ENCODE measurements around the gene SPTLC2.
A peak's percentile ranks its signal among the peaks of the same experiment; 100 is the strongest.

The SPTLC2 gene

DNA sequence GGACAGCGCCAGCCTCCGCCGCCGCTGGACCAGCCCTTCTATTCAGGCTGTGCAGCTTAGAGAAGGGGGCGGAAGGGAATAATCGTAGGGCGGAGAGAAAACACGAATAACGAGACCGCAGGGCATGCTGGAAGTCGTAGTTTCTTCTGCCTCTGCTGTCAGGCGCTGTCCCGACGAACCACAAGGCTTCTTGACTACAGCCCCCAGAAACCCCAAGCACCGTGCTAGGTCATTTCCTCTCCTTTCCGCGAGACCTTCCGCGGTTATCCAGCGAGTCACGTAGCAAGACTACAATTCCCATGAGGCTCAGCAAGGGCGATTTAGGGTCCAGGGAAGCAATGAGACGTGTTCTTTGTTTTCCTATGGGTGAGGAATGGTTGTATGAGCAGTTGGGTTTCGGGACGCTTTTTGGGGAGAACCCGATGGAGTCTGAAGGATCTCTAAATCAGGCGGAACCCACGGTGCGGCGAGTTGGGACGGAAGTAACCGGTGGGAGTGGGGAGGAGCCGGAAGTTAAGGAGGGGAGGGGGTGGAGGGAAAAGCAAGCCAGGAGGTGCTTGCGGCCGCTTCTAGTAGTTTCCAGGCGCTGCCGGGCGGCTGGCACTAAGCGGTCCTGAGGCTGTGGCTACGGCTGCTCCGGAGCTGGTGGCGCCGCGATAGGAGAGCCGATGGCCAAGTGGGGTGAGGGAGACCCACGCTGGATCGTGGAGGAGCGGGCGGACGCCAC lies 158.8 kb downstream of the SPTLC2 start, which contains the start of the genes AHSA1 and VIPAS39:
Gene AHSA1 (plus strand): TSS at position 572 of the 727 bp plus-strand sequence. CDS start 97 bp downstream, at position 669.
Gene VIPAS39 (minus strand): TSS at position 80 of the 727 bp plus-strand sequence. CDS start 3,499 bp downstream, outside the sequence.
- ATAC-seq: peak; percentile 96
- no peak for TF ChIP-seq CSDC2 (CRISPR knock-in tag; IDR thresholded peaks at IDR 0.05)
- TF ChIP-seq, protein P1, sequence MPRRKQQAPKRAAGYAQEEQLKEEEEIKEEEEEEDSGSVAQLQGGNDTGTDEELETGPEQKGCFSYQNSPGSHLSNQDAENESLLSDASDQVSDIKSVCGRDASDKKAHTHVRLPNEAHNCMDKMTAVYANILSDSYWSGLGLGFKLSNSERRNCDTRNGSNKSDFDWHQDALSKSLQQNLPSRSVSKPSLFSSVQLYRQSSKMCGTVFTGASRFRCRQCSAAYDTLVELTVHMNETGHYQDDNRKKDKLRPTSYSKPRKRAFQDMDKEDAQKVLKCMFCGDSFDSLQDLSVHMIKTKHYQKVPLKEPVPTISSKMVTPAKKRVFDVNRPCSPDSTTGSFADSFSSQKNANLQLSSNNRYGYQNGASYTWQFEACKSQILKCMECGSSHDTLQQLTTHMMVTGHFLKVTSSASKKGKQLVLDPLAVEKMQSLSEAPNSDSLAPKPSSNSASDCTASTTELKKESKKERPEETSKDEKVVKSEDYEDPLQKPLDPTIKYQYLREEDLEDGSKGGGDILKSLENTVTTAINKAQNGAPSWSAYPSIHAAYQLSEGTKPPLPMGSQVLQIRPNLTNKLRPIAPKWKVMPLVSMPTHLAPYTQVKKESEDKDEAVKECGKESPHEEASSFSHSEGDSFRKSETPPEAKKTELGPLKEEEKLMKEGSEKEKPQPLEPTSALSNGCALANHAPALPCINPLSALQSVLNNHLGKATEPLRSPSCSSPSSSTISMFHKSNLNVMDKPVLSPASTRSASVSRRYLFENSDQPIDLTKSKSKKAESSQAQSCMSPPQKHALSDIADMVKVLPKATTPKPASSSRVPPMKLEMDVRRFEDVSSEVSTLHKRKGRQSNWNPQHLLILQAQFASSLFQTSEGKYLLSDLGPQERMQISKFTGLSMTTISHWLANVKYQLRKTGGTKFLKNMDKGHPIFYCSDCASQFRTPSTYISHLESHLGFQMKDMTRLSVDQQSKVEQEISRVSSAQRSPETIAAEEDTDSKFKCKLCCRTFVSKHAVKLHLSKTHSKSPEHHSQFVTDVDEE (CRISPR knock-in tag; IDR thresholded peaks at IDR 0.05): peak; percentile 85; the same call in 1 of the 2 replicates
- no peak for TF ChIP-seq ARNTL (CRISPR knock-in tag; IDR thresholded peaks at IDR 0.05; ENCODE audit: borderline replicate concordance, low read depth)

DNA sequence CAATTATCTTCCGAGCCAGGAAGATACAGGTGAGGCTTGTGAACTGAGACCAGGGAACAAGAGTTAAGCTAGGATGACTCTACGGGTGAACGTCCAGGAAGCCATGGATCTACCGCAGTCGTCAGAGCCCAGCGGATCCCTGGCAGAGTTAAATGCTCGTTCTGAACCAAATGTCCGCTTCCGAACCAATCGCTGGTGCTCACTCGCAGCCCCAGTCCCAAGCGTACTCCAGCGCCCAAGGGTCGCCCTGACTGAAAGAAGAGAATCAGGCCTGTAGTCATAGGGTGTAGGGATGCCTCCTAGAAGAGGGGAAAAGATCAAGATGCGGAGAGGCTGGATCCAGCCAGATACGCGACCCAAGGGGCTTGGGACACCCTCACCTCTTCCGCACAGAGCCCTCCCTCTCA lies 159.3 kb downstream of the SPTLC2 start:
- TF ChIP-seq PPARA (CRISPR knock-in tag; IDR thresholded peaks at IDR 0.05; ENCODE audit: borderline replicate concordance): no peak
- TF ChIP-seq, protein P1 (CRISPR knock-in tag; IDR thresholded peaks at IDR 0.05): no peak
- no peak for TF ChIP-seq GLIS3 (CRISPR knock-in tag; IDR thresholded peaks at IDR 0.05)
- TF ChIP-seq BACH2 (CRISPR knock-in tag; IDR thresholded peaks at IDR 0.05; ENCODE audit: borderline replicate concordance): no peak
- TF ChIP-seq ISL1 (CRISPR knock-in tag; IDR thresholded peaks at IDR 0.05): no peak
- TF ChIP-seq RARB (CRISPR knock-in tag; IDR thresholded peaks at IDR 0.05): no peak
- no peak for TF ChIP-seq ZFP30 (CRISPR knock-in tag; IDR thresholded peaks at IDR 0.05)
- no peak for TF ChIP-seq ZNF70 (CRISPR knock-in tag; IDR thresholded peaks at IDR 0.05)
- TF ChIP-seq ZFP3 (CRISPR knock-in tag; IDR thresholded peaks at IDR 0.05): no peak
- no peak for TF ChIP-seq TCF4 (CRISPR knock-in tag; IDR thresholded peaks at IDR 0.05; ENCODE audit: borderline replicate concordance)
- TF ChIP-seq ARNTL (CRISPR knock-in tag; IDR thresholded peaks at IDR 0.05; ENCODE audit: borderline replicate concordance, low read depth): no peak
- peak; percentile 46 for ATAC-seq
